H9 (cell line): ENCODE results near the gene COL18A1. TPM values are rescaled to one million over a fixed set of nuclear protein-coding genes. Genes with fewer than 3 reads are reported as not detected.
A peak's percentile ranks its signal among the peaks of the same experiment; 100 is the strongest.

Experiments used
- DNase-seq: peaks from one replicate; pipeline ENCODE4 v3.0.0-alpha.2; 2017
- H2AFZ ChIP-seq: one replicate; pipeline ENCODE4 v1.6.1; 2013; ENCODE audit warnings: mild to moderate bottlenecking, low read length, control low read depth, moderate library complexity
- H2AK5ac ChIP-seq: 2 replicates; pipeline ENCODE4 v1.6.1; 2013; ENCODE audit warnings: low read length, control low read depth, mixed read lengths; ENCODE audit not compliant: insufficient read length
- H2BK120ac ChIP-seq: one replicate; pipeline ENCODE4 v1.6.1; 2013; ENCODE audit warnings: low read depth, mild to moderate bottlenecking, low read length, control low read depth, inconsistent platforms; ENCODE audit not compliant: poor library complexity, severe bottlenecking
- H2BK12ac ChIP-seq: 2 replicates; pipeline ENCODE4 v1.6.1; 2013; ENCODE audit warnings: low read length, control low read depth, mixed read lengths, low read depth; ENCODE audit not compliant: insufficient read length
- H2BK15ac ChIP-seq: 2 replicates; pipeline ENCODE4 v1.6.1; 2013; ENCODE audit warnings: low read depth, low read length, control low read depth
- H2BK20ac ChIP-seq: one replicate; pipeline ENCODE4 v1.6.1; 2013; ENCODE audit warnings: low read depth, mild to moderate bottlenecking, low read length, control low read depth, inconsistent platforms; ENCODE audit not compliant: poor library complexity, severe bottlenecking
- H2BK5ac ChIP-seq: 2 replicates; pipeline ENCODE4 v1.6.1; 2013; ENCODE audit warnings: low read length, control low read depth, mixed read lengths; ENCODE audit not compliant: insufficient read length
- H3K14ac ChIP-seq: 2 replicates; pipeline ENCODE4 v1.6.1; 2013; ENCODE audit warnings: low read length, control low read depth; ENCODE audit not compliant: insufficient read depth
- H3K18ac ChIP-seq: 2 replicates; pipeline ENCODE4 v1.6.1; 2013; ENCODE audit warnings: low read depth, mild to moderate bottlenecking, mixed read lengths, low read length, control low read depth; ENCODE audit not compliant: insufficient read length
- H3K23ac ChIP-seq: 2 replicates; pipeline ENCODE4 v1.6.1; 2013; ENCODE audit warnings: low read length, control low read depth, mixed read lengths, low read depth; ENCODE audit not compliant: insufficient read length
- H3K23me2 ChIP-seq: 2 replicates; pipeline ENCODE4 v1.6.1; 2013; ENCODE audit warnings: low read depth, mild to moderate bottlenecking, mixed read lengths, low read length, control low read depth; ENCODE audit not compliant: insufficient read length, poor library complexity, severe bottlenecking
- H3K27ac ChIP-seq: 2 replicates; pipeline ENCODE4 v1.5.1; 2013; ENCODE audit warnings: low read length, control low read depth, mixed read lengths, low read depth; ENCODE audit not compliant: insufficient read length
- H3K27me3 ChIP-seq: 2 replicates; pipeline ENCODE4 v1.6.1; 2013; ENCODE audit warnings: low read length, control low read depth, inconsistent platforms; ENCODE audit not compliant: insufficient read depth
- H3K4ac ChIP-seq: 2 replicates; pipeline ENCODE4 v1.6.1; 2013; ENCODE audit warnings: low read depth, mild to moderate bottlenecking, control low read depth, inconsistent platforms, low read length, moderate library complexity
- H3K4me1 ChIP-seq: 2 replicates; pipeline ENCODE4 v1.6.1; 2013; ENCODE audit warnings: low read length, control low read depth, inconsistent platforms; ENCODE audit not compliant: insufficient read depth
- H3K4me2 ChIP-seq: 2 replicates; pipeline ENCODE4 v1.6.1; 2013; ENCODE audit warnings: low read length, control low read depth, mixed read lengths; ENCODE audit not compliant: insufficient read length, insufficient read depth
- H3K56ac ChIP-seq: 2 replicates; pipeline ENCODE4 v1.6.1; 2013; ENCODE audit warnings: low read depth, mild to moderate bottlenecking, mixed read lengths, low read length, control low read depth; ENCODE audit not compliant: insufficient read length
- H3K79me1 ChIP-seq: 2 replicates; pipeline ENCODE4 v1.6.1; 2013; ENCODE audit warnings: low read depth, mild to moderate bottlenecking, moderate library complexity, low read length, control low read depth, inconsistent platforms; ENCODE audit not compliant: insufficient read depth, poor library complexity, severe bottlenecking
- H3K79me2 ChIP-seq: 2 replicates; pipeline ENCODE4 v1.6.1; 2013; ENCODE audit warnings: low read length, control low read depth, inconsistent platforms; ENCODE audit not compliant: insufficient read depth
- H3K9ac ChIP-seq: 2 replicates; pipeline ENCODE4 v1.6.1; 2013; ENCODE audit warnings: low read length, control low read depth, mixed read lengths; ENCODE audit not compliant: insufficient read length; ENCODE audit errors: extremely low read depth
- H3K9me3 ChIP-seq: one replicate; pipeline ENCODE4 v1.6.1; 2013; ENCODE audit warnings: low read depth, low read length, inconsistent platforms; ENCODE audit not compliant: control insufficient read depth
- H3T11ph ChIP-seq: one replicate; pipeline ENCODE4 v1.6.1; 2013; ENCODE audit warnings: mild to moderate bottlenecking, low read length, control low read depth, inconsistent platforms
- H4K20me1 ChIP-seq: one replicate; pipeline ENCODE4 v1.6.1; 2013; ENCODE audit not compliant: control insufficient read depth, insufficient read length, insufficient read depth
- H4K5ac ChIP-seq: 2 replicates; pipeline ENCODE4 v1.6.1; 2013; ENCODE audit warnings: low read depth, mild to moderate bottlenecking, mixed read lengths, low read length, control low read depth; ENCODE audit not compliant: insufficient read length
- H4K8ac ChIP-seq: replicated peaks from 2 replicates; pipeline ENCODE4 v1.6.1; 2013; ENCODE audit warnings: low read length, control low read depth, mixed read lengths, low read depth; ENCODE audit not compliant: insufficient read length
- H4K91ac ChIP-seq: 2 replicates; pipeline ENCODE4 v1.6.1; 2013; ENCODE audit warnings: low read depth, mild to moderate bottlenecking, moderate library complexity, mixed read lengths, low read length, control low read depth; ENCODE audit not compliant: insufficient read length
- H3K27ac Mint-ChIP-seq, 3 experiments: 2 replicates in 2 of 3; 3 replicates in 1 of 3; pipeline ENCODE4 v1.8.0; 2020 to 2021; ENCODE audit warnings: mixed read lengths in 3 of 3, mild to moderate bottlenecking in 1 of 3, moderate library complexity in 1 of 3
- H3K27me3 Mint-ChIP-seq: 2 replicates; pipeline ENCODE4 v1.8.0; 2021; ENCODE audit warnings: low read depth, mild to moderate bottlenecking, moderate library complexity, mixed read lengths
- H3K36me3 Mint-ChIP-seq, 3 experiments: 2 replicates in 2 of 3; 3 replicates in 1 of 3; pipeline ENCODE4 v1.8.0; 2020 to 2021; ENCODE audit warnings: low read depth in 3 of 3, mixed read lengths in 3 of 3; ENCODE audit not compliant: insufficient read depth in 1 of 3
- H3K4me1 Mint-ChIP-seq, 2 experiments: 2 replicates each; pipeline ENCODE4 v1.8.0; 2020; ENCODE audit warnings: mixed read lengths in 2 of 2
- H3K4me3 Mint-ChIP-seq, 2 experiments: 2 replicates in 1 of 2; 3 replicates in 1 of 2; pipeline ENCODE4 v1.8.0; 2020 to 2021; ENCODE audit warnings: mild to moderate bottlenecking in 2 of 2, mixed read lengths in 2 of 2, moderate library complexity in 1 of 2
- H3K9me3 Mint-ChIP-seq, 2 experiments: 2 replicates in 1 of 2; 3 replicates in 1 of 2; pipeline ENCODE4 v1.8.0; 2020; ENCODE audit warnings: mild to moderate bottlenecking in 2 of 2, mixed read lengths in 2 of 2, moderate library complexity in 1 of 2
- CTCF ChIP-seq: fragments of 200-600 bp; sonication (generic); conservative IDR thresholded peaks from 3 replicates; pipeline ENCODE4 v1.8.0; 2021; ENCODE audit warnings: antibody characterized with exemption, mild to moderate bottlenecking
- WGBS: extraction: QIAGEN DNeasy Blood & Tissue Kit; methylation state at CpG from one replicate; pipeline ENCODE4 v1.1.7; 2013; ENCODE audit warnings: missing lambda C conversion rate, low lambda C conversion rate, mixed read lengths; ENCODE audit not compliant: insufficient read length; ENCODE audit errors: extremely low coverage; 5-methylcytosine and 5-hydroxymethylcytosine counted together
- total RNA-seq: library from RNA; stranded (reverse); gene quantifications from 2 replicates; pipeline ENCODE4 v1.2.1, GENCODE V29; 2021

The COL18A1 gene
- total RNA-seq, 1 experiment from 2014 or later = 232 TPM

- Histone ChIP-seq H3K23ac (no peak overlapping the region), H3K56ac (no peak overlapping the region), H3K18ac (no peak overlapping the region), H3K23me2 (peaks cover 5% of the 10 kb centered on the region), H2BK20ac (no peak overlapping the region), H2AK5ac (no peak overlapping the region), H4K20me1 (no peaks in the 10 kb centered on the region), H3K79me1 (no peaks in the 10 kb centered on the region), H3K27me3 (no peaks in the 10 kb centered on the region), H2BK120ac (no peak overlapping the region), H3K9me3 (no peaks in the 10 kb centered on the region), H2BK12ac (no peak overlapping the region), H3K4me1 (no peaks in the 10 kb centered on the region), H3K79me2 (peaks cover 6% of the 10 kb centered on the region; the same call in 1 of the 2 replicates), H2BK5ac (no peak overlapping the region), H3K27ac (no peak overlapping the region), H3K9ac (no peak overlapping the region), H3T11ph (no peak overlapping the region), H2BK15ac (no peak overlapping the region), H4K91ac (no peak overlapping the region), H3K14ac (no peak overlapping the region), H3K4ac (no peak overlapping the region), H2AFZ (no peak overlapping the region), H4K5ac (no peak overlapping the region), H3K4me2 (no peak overlapping the region), H4K8ac (no peak overlapping the region)
- Mint-ChIP-seq H3K4me1 (peaks cover 7 to 8% of the 10 kb centered on the region in 2 experiments), H3K27ac (no peak overlapping the region), H3K4me3 (peak overlapping the region; percentile 65 to 81), H3K27me3 (no peaks in the 10 kb centered on the region), H3K36me3 (peaks cover 0 to 6% (median 4%) of the 10 kb centered on the region in 3 experiments; a peak in 6 of 7 replicates), H3K9me3 (no peaks in the 10 kb centered on the region)
- WGBS = no CpG with 5 or more reads among the region's 10 CpGs
- TF ChIP-seq CTCF = no peak
- no peak for DNase-seq
Observed at GRCh38 chr21:45540601-45540970, 135.6 kb downstream of the COL18A1 start.
